Trophoblast cell (in vitro differentiated cells and primary cell): Measurements from ENCODE around the gene SLC12A9.
"Not testable (repeated sequence)": the region's sequence is repeated elsewhere in the genome, so short reads cannot be mapped to it uniquely, and the experiment has no call there.

Source experiments
- DNase-seq, 2 donors: peaks; one replicate each; pipeline ENCODE4 v3.0.0-alpha.2; 2016
- H2AFZ ChIP-seq: 2 replicates; pipeline ENCODE4 v1.6.1; 2013; ENCODE audit warnings: low read length, moderate library complexity, mild to moderate bottlenecking; ENCODE audit not compliant: insufficient read depth, poor library complexity
- H2AK5ac ChIP-seq: 2 replicates; pipeline ENCODE4 v1.6.1; 2013; ENCODE audit warnings: mild to moderate bottlenecking, low read length
- H2BK120ac ChIP-seq: 2 replicates; pipeline ENCODE4 v1.6.1; 2013; ENCODE audit warnings: low read length, mild to moderate bottlenecking, moderate library complexity; ENCODE audit not compliant: insufficient read depth, poor library complexity
- H2BK12ac ChIP-seq: 2 replicates; pipeline ENCODE4 v1.6.1; 2013; ENCODE audit warnings: mild to moderate bottlenecking, low read length, moderate library complexity
- H2BK5ac ChIP-seq: 2 replicates; pipeline ENCODE4 v1.6.1; 2013; ENCODE audit warnings: low read length, low read depth, moderate library complexity, mild to moderate bottlenecking; ENCODE audit not compliant: poor library complexity
- H3K14ac ChIP-seq: 2 replicates; pipeline ENCODE4 v1.6.1; 2013; ENCODE audit warnings: mild to moderate bottlenecking, low read length
- H3K18ac ChIP-seq: 2 replicates; pipeline ENCODE4 v1.6.1; 2013; ENCODE audit warnings: mild to moderate bottlenecking, low read length
- H3K23ac ChIP-seq: 2 replicates; pipeline ENCODE4 v1.6.1; 2013; ENCODE audit warnings: low read length
- H3K27ac ChIP-seq: 2 replicates; pipeline ENCODE4 v1.5.1; 2013; ENCODE audit warnings: low read depth, mild to moderate bottlenecking, inconsistent platforms, low read length, moderate library complexity
- H3K27me3 ChIP-seq: 2 replicates; pipeline ENCODE4 v1.6.1; 2013; ENCODE audit warnings: inconsistent platforms, mild to moderate bottlenecking, low read length, moderate library complexity; ENCODE audit not compliant: insufficient read depth
- H3K36me3 ChIP-seq, 2 experiments: 1 replicate in 1 of 2; 2 replicates in 1 of 2; pipeline ENCODE4 v1.6.1; 2013; ENCODE audit warnings: low read length in 2 of 2, mild to moderate bottlenecking in 2 of 2, moderate library complexity in 1 of 2; ENCODE audit not compliant: insufficient read depth in 2 of 2, control insufficient read depth in 1 of 2
- H3K4ac ChIP-seq: 2 replicates; pipeline ENCODE4 v1.6.1; 2013; ENCODE audit warnings: low read depth, mild to moderate bottlenecking, low read length, moderate library complexity
- H3K4me1 ChIP-seq, 2 experiments: 1 replicate in 1 of 2; 2 replicates in 1 of 2; pipeline ENCODE4 v1.6.1; 2013; ENCODE audit warnings: low read length in 2 of 2, mild to moderate bottlenecking in 2 of 2, moderate library complexity in 1 of 2; ENCODE audit not compliant: insufficient read depth in 2 of 2, control insufficient read depth in 1 of 2
- H3K4me2 ChIP-seq: 2 replicates; pipeline ENCODE4 v1.6.1; 2013; ENCODE audit warnings: inconsistent platforms, mild to moderate bottlenecking, low read length, moderate library complexity
- H3K4me3 ChIP-seq: 2 replicates; pipeline ENCODE4 v1.5.1; 2013; ENCODE audit warnings: mild to moderate bottlenecking, low read depth, low read length, inconsistent platforms
- H3K79me1 ChIP-seq: one replicate; pipeline ENCODE4 v1.6.1; 2013; ENCODE audit warnings: low read length
- H3K79me2 ChIP-seq: 2 replicates; pipeline ENCODE4 v1.6.1; 2013; ENCODE audit warnings: low read length, mild to moderate bottlenecking; ENCODE audit not compliant: control insufficient read depth, insufficient read depth, poor library complexity
- H3K9ac ChIP-seq: 2 replicates; pipeline ENCODE4 v1.6.1; 2013; ENCODE audit warnings: mild to moderate bottlenecking, low read length
- H3K9me3 ChIP-seq: 2 replicates; pipeline ENCODE4 v1.6.1; 2013; ENCODE audit warnings: low read depth, mild to moderate bottlenecking, control low read depth, inconsistent platforms, low read length; ENCODE audit not compliant: insufficient read depth
- H4K12ac ChIP-seq: 2 replicates; pipeline ENCODE4 v1.6.1; 2013; ENCODE audit warnings: low read depth, mild to moderate bottlenecking, low read length, moderate library complexity
- H4K8ac ChIP-seq: 2 replicates; pipeline ENCODE4 v1.6.1; 2013; ENCODE audit warnings: low read depth, mild to moderate bottlenecking, low read length, moderate library complexity
- H4K91ac ChIP-seq: one replicate; pipeline ENCODE4 v1.6.1; 2013; ENCODE audit warnings: low read depth, mild to moderate bottlenecking, low read length, moderate library complexity
- WGBS: extraction: QIAGEN DNeasy Blood & Tissue Kit; methylation state at CpG from one replicate; pipeline ENCODE4 v1.1.7; 2013; ENCODE audit warnings: missing lambda C conversion rate; ENCODE audit not compliant: insufficient read length, insufficient coverage; ENCODE audit errors: extremely low coverage; 5-methylcytosine and 5-hydroxymethylcytosine counted together

SLC12A9 gene

DNA sequence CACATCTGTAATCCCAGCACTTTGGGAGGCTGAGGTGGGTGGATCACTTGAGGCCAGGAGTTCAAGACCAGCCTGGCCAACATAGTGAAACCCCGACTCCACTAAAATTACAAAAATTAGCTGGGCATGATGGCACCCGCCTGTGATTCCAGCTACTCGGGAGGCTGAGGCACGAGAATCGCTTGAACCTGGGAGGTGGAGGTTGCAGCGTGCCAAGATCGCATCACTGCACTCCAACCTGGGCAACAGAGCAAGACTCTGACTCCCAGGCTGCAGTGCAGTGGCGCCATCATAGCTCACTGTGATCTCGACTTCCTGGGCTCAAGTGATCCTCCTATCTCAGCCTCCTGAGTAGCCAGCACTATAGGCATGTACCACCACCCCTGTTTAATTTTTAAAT lies 2.4 kb downstream of the SLC12A9 start:
- DNase-seq, H3K18ac ChIP-seq, H3K27me3 ChIP-seq, H4K91ac ChIP-seq, H3K27ac ChIP-seq, H3K4me2 ChIP-seq, H3K9ac ChIP-seq, H2BK12ac ChIP-seq, H3K23ac ChIP-seq, H2AFZ ChIP-seq, H3K9me3 ChIP-seq, H4K12ac ChIP-seq, H3K14ac ChIP-seq, H4K8ac ChIP-seq, H3K79me2 ChIP-seq, H2AK5ac ChIP-seq, H3K4me3 ChIP-seq, H2BK120ac ChIP-seq, H2BK5ac ChIP-seq, H3K4ac ChIP-seq: not testable (repeated sequence)
- H3K4me1 ChIP-seq: peaks cover 19 to 23% of the 10 kb centered on the region in 2 experiments
- peaks cover 8 to 10% of the 10 kb centered on the region in 2 experiments for H3K36me3 ChIP-seq
- peaks cover 12% of the 10 kb centered on the region for H3K79me1 ChIP-seq
- no CpG with 5 or more reads among the region's 9 CpGs for WGBS

DNA sequence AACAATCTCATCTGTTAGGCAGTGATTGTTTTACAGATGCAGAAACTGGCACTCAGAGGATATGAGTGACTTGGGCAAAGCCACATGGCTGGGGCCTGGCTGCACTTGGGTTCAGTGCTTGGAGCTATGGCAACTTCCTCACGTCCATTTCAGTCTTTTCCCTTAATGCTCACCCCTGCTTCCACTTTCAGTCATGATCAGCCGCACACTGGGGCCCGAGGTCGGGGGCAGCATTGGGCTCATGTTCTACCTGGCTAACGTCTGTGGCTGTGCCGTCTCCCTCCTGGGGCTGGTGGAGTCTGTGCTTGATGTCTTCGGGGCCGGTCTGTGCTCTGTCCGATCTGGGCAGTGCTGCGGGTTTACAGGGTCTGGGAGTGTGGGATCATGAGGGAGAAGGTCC lies 3.0 kb downstream of the SLC12A9 start:
- H4K12ac ChIP-seq: no peak overlapping the region
- no peak overlapping the region for H3K27ac ChIP-seq
- H3K9me3 ChIP-seq: no peaks in the 10 kb centered on the region
- no peak overlapping the region for H4K91ac ChIP-seq
- no peak overlapping the region for H2BK5ac ChIP-seq
- H3K14ac ChIP-seq: no peak overlapping the region
- no peaks in the 10 kb centered on the region for H3K27me3 ChIP-seq
- no peak overlapping the region for H2BK120ac ChIP-seq
- WGBS: no CpG with 5 or more reads among the region's 10 CpGs
- no peak overlapping the region for H2AFZ ChIP-seq
- peaks cover 19 to 23% of the 10 kb centered on the region in 2 experiments for H3K4me1 ChIP-seq
- no peak overlapping the region for H2AK5ac ChIP-seq
- H3K79me2 ChIP-seq: no peaks in the 10 kb centered on the region
- no peak overlapping the region for H3K9ac ChIP-seq
- DNase-seq: no peak
- no peak overlapping the region for H3K23ac ChIP-seq
- H2BK12ac ChIP-seq: no peak overlapping the region
- peaks cover 15 to 16% of the 10 kb centered on the region in 2 experiments for H3K36me3 ChIP-seq
- no peak overlapping the region for H4K8ac ChIP-seq
- peaks cover 12% of the 10 kb centered on the region for H3K79me1 ChIP-seq
- no peak overlapping the region for H3K4me2 ChIP-seq
- peak overlapping the region; percentile 18 for H3K18ac ChIP-seq
- no peak overlapping the region for H3K4me3 ChIP-seq
- no peak overlapping the region for H3K4ac ChIP-seq

DNA sequence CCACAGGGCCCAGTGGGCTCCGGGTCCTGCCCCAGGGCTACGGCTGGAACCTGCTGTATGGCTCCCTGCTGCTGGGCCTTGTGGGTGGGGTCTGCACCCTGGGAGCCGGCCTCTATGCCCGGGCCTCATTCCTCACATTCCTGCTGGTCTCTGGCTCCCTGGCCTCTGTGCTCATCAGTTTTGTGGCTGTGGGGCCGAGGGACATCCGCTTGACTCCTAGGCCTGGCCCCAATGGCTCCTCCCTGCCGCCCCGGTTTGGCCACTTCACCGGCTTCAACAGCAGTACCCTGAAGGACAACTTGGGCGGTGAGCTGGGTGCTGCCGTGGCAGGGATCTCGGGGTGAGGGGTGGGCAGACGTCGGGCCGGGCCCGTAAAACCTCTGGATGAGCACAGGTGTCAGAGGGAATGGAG lies 4.4 kb downstream of the SLC12A9 start:
- peaks cover 28 to 29% of the 10 kb centered on the region in 2 experiments for H3K36me3 ChIP-seq
- no peak overlapping the region for H3K23ac ChIP-seq
- peaks cover 19 to 23% of the 10 kb centered on the region in 2 experiments for H3K4me1 ChIP-seq
- peak overlapping the region; percentile 20 for H3K4ac ChIP-seq
- no CpG with 5 or more reads among the region's 16 CpGs for WGBS
- no peaks in the 10 kb centered on the region for H3K27me3 ChIP-seq
- no peak overlapping the region for H2AFZ ChIP-seq
- H3K9me3 ChIP-seq: no peaks in the 10 kb centered on the region
- no peak overlapping the region for H4K12ac ChIP-seq
- H3K18ac ChIP-seq: no peak overlapping the region
- H3K9ac ChIP-seq: no peak overlapping the region
- H2BK5ac ChIP-seq: peak overlapping the region; percentile 7
- H3K27ac ChIP-seq: peak overlapping the region; percentile 90
- peak overlapping the region; percentile 74 for H4K91ac ChIP-seq
- peak overlapping the region; percentile 35 for H2BK120ac ChIP-seq
- H3K14ac ChIP-seq: peak overlapping the region; percentile 38
- H2BK12ac ChIP-seq: peak overlapping the region; percentile 20
- H3K4me3 ChIP-seq: no peak overlapping the region
- DNase-seq: peak; percentile 94 to 95
- H3K4me2 ChIP-seq: peak overlapping the region; percentile 48
- H2AK5ac ChIP-seq: no peak overlapping the region
- peaks cover 12% of the 10 kb centered on the region for H3K79me1 ChIP-seq
- no peak overlapping the region for H4K8ac ChIP-seq
- H3K79me2 ChIP-seq: no peaks in the 10 kb centered on the region

DNA sequence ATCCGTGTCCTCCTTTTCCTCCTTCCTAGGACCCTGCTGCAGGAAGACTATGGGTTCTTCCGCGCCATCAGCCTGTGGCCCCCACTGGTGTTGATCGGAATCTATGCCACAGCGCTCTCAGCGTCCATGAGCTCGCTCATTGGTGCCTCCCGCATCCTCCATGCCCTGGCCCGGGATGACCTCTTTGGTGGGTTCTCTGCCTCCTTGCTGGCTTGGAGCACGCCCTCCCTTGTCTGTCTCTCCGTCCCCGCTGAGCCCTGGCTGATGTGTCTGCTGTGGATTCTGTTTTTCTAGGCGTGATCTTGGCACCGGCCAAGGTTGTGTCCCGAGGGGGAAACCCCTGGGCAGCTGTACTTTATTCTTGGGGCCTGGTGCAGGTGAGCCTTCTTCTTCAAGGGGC lies 7.3 kb downstream of the SLC12A9 start:
- Histone ChIP-seq H3K4ac (no peak overlapping the region), H3K9me3 (peaks cover 1% of the 10 kb centered on the region), H2BK5ac (no peak overlapping the region), H3K79me1 (peaks cover 8% of the 10 kb centered on the region), H3K36me3 (peaks cover 35 to 40% of the 10 kb centered on the region in 2 experiments), H3K27ac (no peak overlapping the region), H2BK120ac (no peak overlapping the region), H3K4me1 (peaks cover 14 to 16% of the 10 kb centered on the region in 2 experiments), H3K14ac (no peak overlapping the region), H2BK12ac (no peak overlapping the region), H3K23ac (no peak overlapping the region), H2AK5ac (no peak overlapping the region), H4K12ac (no peak overlapping the region), H3K18ac (no peak overlapping the region), H3K4me3 (no peak overlapping the region), H2AFZ (no peak overlapping the region), H4K8ac (no peak overlapping the region), H4K91ac (no peak overlapping the region), H3K4me2 (no peak overlapping the region), H3K27me3 (no peaks in the 10 kb centered on the region), H3K79me2 (no peaks in the 10 kb centered on the region), H3K9ac (no peak overlapping the region)
- peak; percentile 75 to 77 for DNase-seq
- no CpG with 5 or more reads among the region's 15 CpGs for WGBS
